Gastrocnemius medialis (tissue), 4 donors: Measurements from ENCODE around the gene PACS2. TPM values are rescaled to one million over a fixed set of nuclear protein-coding genes. Genes with fewer than 3 reads are reported as not detected.

Source experiments
- ATAC-seq, 2 donors: fragments of 150-250 bp; one replicate each; pipeline ENCODE4 v1.9.1; 2016
- DNase-seq, 2 donors: peaks; one replicate each; pipeline ENCODE4 v3.0.0-alpha.2; 2019
- H3K27ac ChIP-seq, 4 donors: fragments of 200-600 bp; sonication (generic); 1 replicate in 1 of 4; 2 replicates in 3 of 4; pipeline ENCODE4 v1.5.1; 2016 to 2018; ENCODE audit warnings: mild to moderate bottlenecking in 2 of 4, moderate library complexity in 1 of 4
- H3K27me3 ChIP-seq, 3 donors: fragments of 200-600 bp; sonication (generic) in 2 of 3; 1 replicate in 1 of 3; 2 replicates in 2 of 3; pipeline versions ENCODE4 v1.5.1 to v1.6.0; 2016 to 2019; ENCODE audit warnings: mild to moderate bottlenecking in 1 of 3, moderate library complexity in 1 of 3
- H3K36me3 ChIP-seq, 2 donors: fragments of 200-600 bp; sonication (generic) in 1 of 2; one replicate each; pipeline ENCODE4 v1.5.1; 2017 to 2018
- H3K4me1 ChIP-seq, 2 donors: fragments of 200-600 bp; sonication (generic) in 1 of 2; one replicate each; pipeline ENCODE4 v1.5.1; 2016 to 2017; ENCODE audit warnings: mild to moderate bottlenecking in 2 of 2
- H3K4me3 ChIP-seq, 4 donors: fragments of 200-600 bp; sonication (generic) in 3 of 4; 1 replicate in 1 of 4; 2 replicates in 3 of 4; pipeline ENCODE4 v1.5.1; 2016 to 2019; ENCODE audit warnings: mild to moderate bottlenecking in 2 of 4
- H3K9me3 ChIP-seq, 3 donors: fragments of 200-600 bp; sonication (generic) in 2 of 3; 1 replicate in 1 of 3; 2 replicates in 2 of 3; pipeline ENCODE4 v1.5.1; 2016 to 2019
- CTCF ChIP-seq, 5 experiments: fragments of 450-650 bp in 3 of 5; fragments of 200-600 bp in 2 of 5; sonication (generic) in 2 of 5; IDR thresholded peaks in 4 of 5; conservative IDR thresholded peaks in 1 of 5; 1 replicate in 4 of 5; 2 replicates in 1 of 5; pipeline ENCODE4 v1.5.1; 2016 to 2019; ENCODE audit warnings: antibody characterized with exemption in 5 of 5, mild to moderate bottlenecking in 3 of 5, moderate library complexity in 3 of 5
- POLR2A ChIP-seq, 2 donors: fragments of 450-650 bp; IDR thresholded peaks; one replicate each; pipeline ENCODE4 v1.6.1; 2017; ENCODE audit warnings: antibody characterized with exemption in 2 of 2, mild to moderate bottlenecking in 2 of 2, moderate library complexity in 2 of 2
- in situ Hi-C, 4 donors: fragments of 200-750 bp; cut with MboI; loops; one replicate each; pipeline versions ENCODE4 v1.15.0 to v1.8.0; 2017; ENCODE audit warnings: low sequenced_read_pairs in 4 of 4
- intact Hi-C: fragments of 100-400 bp; cut with DNase I; formaldehyde crosslinking; loops from one replicate; pipeline ENCODE4 v1.15.1; 2023; ENCODE audit warnings: low total_unique reads
- total RNA-seq, 4 donors: library from RNA; depleted of rRNA; stranded (reverse); fragments of >200 nt; gene quantifications; one replicate each; pipeline versions ENCODE4 v1.1.0 to v1.2.3, GENCODE V29; 2016

PACS2 gene
- total RNA-seq, 4 donors from 2014 or later = 81.0 to 115 (median 93.1) TPM

- ATAC-seq = no peak
- Histone ChIP-seq H3K4me1 (no peaks in the 10 kb centered on the region), H3K9me3 (no peaks in the 10 kb centered on the region), H3K4me3 (no peak overlapping the region), H3K36me3 (no peaks in the 10 kb centered on the region), H3K27me3 (no peaks in the 10 kb centered on the region), H3K27ac (no peak overlapping the region)
- in situ Hi-C loops = no loop called here
- intact Hi-C loops = no loop called here
- no peak for TF ChIP-seq CTCF (IDR thresholded peaks at IDR 0.05 in 4 of 5, conservative IDR thresholded peaks at IDR 0.05 in 1 of 5)
- no peak for TF ChIP-seq POLR2A (IDR thresholded peaks at IDR 0.05)
- no peak for DNase-seq
Measured at GRCh38 chr14:105442125-105442524, 127.6 kb downstream of the PACS2 start.

GRCh38 chr14:105442834-105443233 lies 128.3 kb downstream of the PACS2 start:
- ATAC-seq (no peak), DNase-seq (no peak)
- Histone ChIP-seq H3K9me3 (no peaks in the 10 kb centered on the region), H3K4me3 (no peak overlapping the region), H3K36me3 (no peaks in the 10 kb centered on the region), H3K27ac (no peak overlapping the region), H3K27me3 (no peaks in the 10 kb centered on the region), H3K4me1 (no peaks in the 10 kb centered on the region)
- intact Hi-C loops (no loop called here), in situ Hi-C loops (no loop called here)
- TF ChIP-seq POLR2A (IDR thresholded peaks at IDR 0.05) = no peak
- no peak for TF ChIP-seq CTCF (IDR thresholded peaks at IDR 0.05 in 4 of 5, conservative IDR thresholded peaks at IDR 0.05 in 1 of 5)

GRCh38 chr14:105444859-105445258 lies 130.3 kb downstream of the PACS2 start:
- H3K4me3 ChIP-seq = no peak overlapping the region
- no peaks in the 10 kb centered on the region for H3K9me3 ChIP-seq
- ATAC-seq = no peak
- in situ Hi-C loops (no loop called here), intact Hi-C loops (no loop called here)
- DNase-seq = no peak
- no peak overlapping the region for H3K27ac ChIP-seq
- peaks cover 0 to 3% of the 10 kb centered on the region in 2 donors for H3K36me3 ChIP-seq
- peaks cover 2 to 9% of the 10 kb centered on the region in 2 donors for H3K4me1 ChIP-seq
- TF ChIP-seq POLR2A (IDR thresholded peaks at IDR 0.05) (no peak), CTCF (IDR thresholded peaks at IDR 0.05 in 4 of 5, conservative IDR thresholded peaks at IDR 0.05 in 1 of 5) (no peak)
- no peaks in the 10 kb centered on the region for H3K27me3 ChIP-seq

GRCh38 chr14:105445290-105445689 lies 130.7 kb downstream of the PACS2 start:
- no peaks in the 10 kb centered on the region for H3K27me3 ChIP-seq
- no peak overlapping the region for H3K4me3 ChIP-seq
- peaks cover 0 to 7% of the 10 kb centered on the region in 2 donors for H3K36me3 ChIP-seq
- no peaks in the 10 kb centered on the region for H3K9me3 ChIP-seq
- H3K27ac ChIP-seq = no peak overlapping the region
- DNase-seq (no peak), ATAC-seq (no peak)
- in situ Hi-C loops = no loop called here
- H3K4me1 ChIP-seq = peaks cover 2 to 9% of the 10 kb centered on the region in 2 donors
- TF ChIP-seq POLR2A (IDR thresholded peaks at IDR 0.05) = no peak
- TF ChIP-seq CTCF (IDR thresholded peaks at IDR 0.05 in 4 of 5, conservative IDR thresholded peaks at IDR 0.05 in 1 of 5) = no peak
- intact Hi-C loops = no loop called here
